Fibroblast of pulmonary artery (primary cell): ENCODE data around the gene GLIS1.
A peak's percentile ranks its signal among the peaks of the same experiment; 100 is the strongest.

ENCODE experiments used
- DNase-seq: peaks from one replicate; pipeline ENCODE4 v3.0.0-alpha.2; 2010; ENCODE audit warnings: low read depth
- H3K4me3 ChIP-seq: replicated peaks from 2 replicates; pipeline ENCODE4 v1.5.1; 2011; ENCODE audit warnings: low read depth, mild to moderate bottlenecking, control low read depth, low read length, moderate library complexity
- TF ChIP-seq, protein P1 (sequence below): IDR thresholded peaks from 2 replicates; pipeline ENCODE4 v1.5.1; 2011; ENCODE audit warnings: mild to moderate bottlenecking, control low read depth, low read length, inconsistent platforms; ENCODE audit errors: missing control alignments

The GLIS1 gene

DNA sequence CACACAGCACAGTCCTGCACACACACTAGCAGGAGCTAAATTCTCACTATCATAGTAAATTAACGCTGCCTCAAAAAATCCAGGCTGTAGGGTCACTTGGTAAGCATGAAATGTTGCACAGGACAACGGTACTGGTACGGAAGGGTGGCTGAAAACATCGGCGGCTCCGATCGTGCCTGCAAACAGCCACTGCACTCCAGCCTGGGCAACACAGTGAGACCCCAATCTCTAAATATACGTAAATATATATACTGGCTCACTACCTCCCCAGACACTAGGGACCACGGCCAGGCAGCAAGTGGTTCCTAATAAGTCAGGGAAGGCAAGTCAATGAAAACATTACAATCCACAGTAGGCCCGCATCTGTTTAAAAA is 44.3 kb downstream of the GLIS1 start:
- no peak overlapping the region for H3K4me3 ChIP-seq
- no peak for DNase-seq
- TF ChIP-seq, protein P1, sequence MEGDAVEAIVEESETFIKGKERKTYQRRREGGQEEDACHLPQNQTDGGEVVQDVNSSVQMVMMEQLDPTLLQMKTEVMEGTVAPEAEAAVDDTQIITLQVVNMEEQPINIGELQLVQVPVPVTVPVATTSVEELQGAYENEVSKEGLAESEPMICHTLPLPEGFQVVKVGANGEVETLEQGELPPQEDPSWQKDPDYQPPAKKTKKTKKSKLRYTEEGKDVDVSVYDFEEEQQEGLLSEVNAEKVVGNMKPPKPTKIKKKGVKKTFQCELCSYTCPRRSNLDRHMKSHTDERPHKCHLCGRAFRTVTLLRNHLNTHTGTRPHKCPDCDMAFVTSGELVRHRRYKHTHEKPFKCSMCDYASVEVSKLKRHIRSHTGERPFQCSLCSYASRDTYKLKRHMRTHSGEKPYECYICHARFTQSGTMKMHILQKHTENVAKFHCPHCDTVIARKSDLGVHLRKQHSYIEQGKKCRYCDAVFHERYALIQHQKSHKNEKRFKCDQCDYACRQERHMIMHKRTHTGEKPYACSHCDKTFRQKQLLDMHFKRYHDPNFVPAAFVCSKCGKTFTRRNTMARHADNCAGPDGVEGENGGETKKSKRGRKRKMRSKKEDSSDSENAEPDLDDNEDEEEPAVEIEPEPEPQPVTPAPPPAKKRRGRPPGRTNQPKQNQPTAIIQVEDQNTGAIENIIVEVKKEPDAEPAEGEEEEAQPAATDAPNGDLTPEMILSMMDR: no peak

DNA sequence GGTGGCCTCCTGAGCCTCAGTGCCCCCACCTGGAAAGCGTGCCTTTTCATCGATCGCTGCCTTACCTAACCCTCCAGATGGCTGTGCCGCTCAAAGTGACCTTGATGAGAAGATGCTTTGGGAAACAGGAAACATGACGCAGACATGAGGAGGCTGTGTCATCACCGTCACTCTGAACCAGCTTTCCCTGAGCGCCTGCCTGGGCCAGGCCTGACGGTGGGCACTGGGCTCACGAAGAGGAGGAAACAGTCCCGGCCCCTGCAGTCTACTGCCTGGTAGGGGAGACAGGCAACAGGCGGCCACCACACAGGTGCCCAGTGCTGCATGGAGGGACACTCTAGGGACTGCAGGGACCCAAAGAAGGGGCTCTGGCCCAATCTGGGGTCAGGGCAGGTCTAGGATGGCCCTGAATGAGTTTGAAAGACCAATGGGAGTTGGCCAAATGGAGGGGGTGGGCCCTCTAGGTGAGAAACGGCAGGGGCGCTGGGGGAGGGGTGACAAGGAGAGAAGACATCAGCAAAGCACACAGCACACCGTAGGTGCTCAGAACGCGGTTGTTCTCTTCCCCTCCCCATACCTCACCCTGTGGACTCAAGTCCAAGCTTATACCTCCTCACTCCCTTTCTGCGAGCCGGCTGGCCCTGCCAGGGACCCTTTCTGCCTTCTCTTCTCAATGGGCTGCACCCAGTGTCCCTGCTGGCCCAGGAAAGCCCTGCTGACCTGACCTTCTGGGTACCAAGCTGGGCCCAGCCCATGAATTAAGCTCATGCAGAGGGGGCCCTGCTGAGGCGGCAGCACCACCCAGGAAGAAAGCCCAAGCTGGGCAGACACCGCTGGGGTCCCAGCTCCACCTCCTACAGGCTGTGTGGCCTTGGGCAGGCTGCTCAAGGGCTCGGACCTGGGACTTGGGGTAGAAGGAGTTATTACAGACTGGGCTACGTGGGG is 44.9 kb downstream of the GLIS1 start:
- DNase-seq: peak; percentile 13
- TF ChIP-seq, protein P1: no peak
- H3K4me3 ChIP-seq: no peak overlapping the region

DNA sequence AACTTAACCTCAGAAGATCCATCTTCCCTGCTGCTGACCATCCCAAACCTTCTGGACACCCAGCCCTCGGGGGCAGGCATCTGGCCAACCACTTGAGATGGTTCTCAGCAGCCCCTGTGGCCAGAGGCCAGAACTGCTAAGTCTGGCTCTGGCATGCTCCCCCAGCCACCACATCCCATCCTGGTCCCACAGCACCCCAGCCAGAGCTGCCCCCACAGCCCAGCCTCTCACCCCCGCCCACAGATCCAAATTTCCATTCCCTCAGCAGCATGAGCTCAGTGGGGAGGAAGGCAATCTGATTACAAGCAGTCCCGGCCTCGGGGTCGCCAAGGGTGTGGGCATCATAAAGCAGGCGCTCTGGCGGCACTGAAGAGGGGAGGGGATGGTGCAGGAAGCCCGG is 45.6 kb downstream of the GLIS1 start:
- no peak for DNase-seq
- no peak overlapping the region for H3K4me3 ChIP-seq
- TF ChIP-seq, protein P1: no peak

DNA sequence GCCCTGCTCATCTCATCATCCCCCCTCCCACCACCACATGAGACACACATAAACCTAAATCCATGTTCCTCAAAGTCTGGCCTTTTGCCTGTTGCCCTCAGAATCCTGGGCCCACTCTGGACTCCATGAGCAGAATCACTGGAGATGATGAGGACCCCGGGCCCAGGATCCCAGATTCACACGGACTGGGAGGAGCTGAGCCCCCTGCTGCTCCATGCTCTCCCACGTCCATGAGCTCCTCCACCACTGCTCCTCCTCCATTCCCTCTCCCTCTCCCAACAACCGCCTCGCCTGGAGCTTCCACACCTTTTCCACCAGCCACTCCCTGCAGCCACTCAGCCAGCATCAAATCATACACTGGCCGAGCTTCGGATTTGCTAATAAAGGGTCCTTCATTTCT is 47.6 kb downstream of the GLIS1 start:
- DNase-seq: no peak
- no peak overlapping the region for H3K4me3 ChIP-seq
- TF ChIP-seq, protein P1: no peak

DNA sequence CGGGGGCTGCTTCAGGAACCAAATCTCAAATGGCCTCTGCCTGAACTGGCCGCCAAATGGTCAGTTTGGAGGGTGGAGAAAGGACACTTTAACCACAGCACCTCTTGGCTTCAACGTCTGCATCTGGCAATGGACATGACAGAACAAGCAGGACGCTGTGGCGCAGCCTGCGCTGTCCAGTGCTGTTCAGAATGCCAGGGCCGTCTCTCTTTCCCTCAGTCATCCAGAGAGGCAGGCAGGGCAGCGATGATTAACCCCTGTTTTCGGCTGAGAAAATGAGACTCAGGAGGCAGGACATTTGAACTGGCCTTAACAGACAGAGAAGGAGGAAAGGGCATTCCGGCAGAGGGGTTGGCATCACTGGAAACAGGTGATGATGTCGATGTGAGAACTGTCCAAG is 48.6 kb downstream of the GLIS1 start:
- TF ChIP-seq, protein P1: no peak
- no peak for DNase-seq
- no peak overlapping the region for H3K4me3 ChIP-seq

DNA sequence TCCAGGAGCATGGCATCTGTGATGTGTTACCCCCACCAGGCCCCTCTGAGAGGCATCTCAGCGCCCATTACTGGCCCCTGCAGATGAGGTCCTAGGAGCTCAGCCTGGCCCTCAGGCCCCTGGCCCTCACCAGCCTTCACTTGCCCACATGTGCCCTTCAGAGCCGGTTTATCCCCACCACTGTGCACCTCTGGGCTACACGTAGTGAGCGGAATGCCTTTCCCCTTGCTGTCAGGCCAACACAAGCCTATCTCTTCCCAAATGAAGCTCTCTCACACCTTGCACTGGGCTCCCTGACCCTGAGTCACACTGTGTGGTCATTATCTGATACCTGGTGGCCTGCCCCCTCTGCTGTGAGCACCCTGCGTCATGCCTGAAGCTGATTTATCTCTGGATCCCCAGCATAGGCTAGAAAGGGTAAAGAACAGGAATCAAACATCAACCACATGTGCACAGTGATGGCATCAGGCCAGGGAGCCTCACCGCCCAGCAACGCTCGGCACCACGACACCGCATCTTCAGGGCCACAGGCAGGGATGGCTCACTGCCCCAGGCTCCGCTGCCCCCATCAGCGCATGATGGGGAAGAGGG is 49.1 kb downstream of the GLIS1 start:
- no peak for DNase-seq
- H3K4me3 ChIP-seq: no peak overlapping the region
- TF ChIP-seq, protein P1: no peak

DNA sequence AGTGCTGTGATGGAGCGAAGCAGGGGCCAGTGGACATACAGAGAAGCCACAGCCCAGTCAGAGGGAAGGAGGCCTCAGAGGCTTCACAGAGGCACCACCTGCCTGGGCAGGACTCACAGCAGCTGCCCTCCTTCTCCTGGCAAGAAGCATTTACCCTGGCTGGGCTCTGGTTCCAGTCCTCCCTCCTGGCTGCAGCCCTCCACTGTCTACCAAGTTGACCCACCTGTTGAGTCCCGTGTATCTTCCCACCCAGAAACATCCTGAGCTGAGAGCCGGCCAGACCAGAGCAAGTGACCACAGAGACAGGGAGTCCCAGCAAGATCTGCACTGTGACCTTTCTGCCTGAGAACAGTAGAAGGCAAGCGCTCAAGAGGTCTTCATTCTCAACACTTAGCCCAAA is 49.7 kb downstream of the GLIS1 start:
- DNase-seq: no peak
- TF ChIP-seq, protein P1: no peak
- H3K4me3 ChIP-seq: no peak overlapping the region
